ENCODE data around the gene FAM9C. TPM values are rescaled to one million over a fixed set of nuclear protein-coding genes. Genes with fewer than 3 reads are reported as not detected.

Gene FAM9C
- total RNA-seq, 6 donors from 2014 or later = 0.20 TPM; not detected in 5

DNA sequence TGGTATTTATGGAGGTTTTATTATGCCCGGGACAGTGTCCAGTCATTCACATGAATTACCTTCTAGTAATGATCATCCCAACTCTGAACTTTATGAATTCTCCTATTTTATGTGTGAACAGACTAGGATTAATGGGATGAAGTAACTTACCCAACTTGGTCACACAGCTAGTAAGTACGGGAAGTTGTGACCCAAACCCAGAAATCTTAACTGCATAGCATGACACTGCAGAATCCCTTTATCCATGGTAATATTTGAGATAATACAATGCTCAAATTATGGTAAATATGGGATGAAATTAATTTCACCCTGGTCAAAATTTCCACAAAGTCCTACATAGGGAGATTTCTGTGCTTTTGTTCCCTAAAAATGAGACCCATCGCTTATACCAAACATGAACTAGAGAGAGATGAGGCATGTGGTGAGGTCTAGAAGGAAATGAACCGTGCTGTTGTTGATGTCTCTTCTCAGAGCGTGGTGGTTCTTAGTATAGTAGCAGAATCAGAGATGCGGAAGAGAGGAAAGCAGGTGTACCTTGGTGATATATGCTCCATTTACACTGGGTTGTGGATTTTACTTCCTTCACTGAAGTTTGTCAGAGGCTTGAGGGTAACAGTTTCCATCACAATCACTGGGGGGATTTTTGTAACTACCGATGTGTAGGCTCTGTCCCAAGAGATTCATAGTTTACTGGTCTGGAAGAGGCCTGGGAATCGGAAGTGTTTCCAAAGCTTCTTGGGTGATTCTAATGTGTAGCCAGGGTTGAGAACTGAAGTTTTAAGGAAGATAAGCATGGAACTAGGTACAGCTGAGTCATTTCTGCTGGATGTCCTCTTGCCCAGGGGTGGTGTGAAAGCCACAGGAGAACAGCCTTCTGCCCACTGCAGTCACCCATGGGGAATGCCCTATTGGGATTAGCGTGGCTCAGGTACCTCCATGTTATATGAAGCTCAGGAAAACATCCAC, 30.2 kb upstream of the FAM9C start:
- Histone ChIP-seq H3K9me3 (peaks cover 0 to 6% (median 0%) of the 10 kb centered on the region in 4 donors), H3K36me3 (no peaks in the 10 kb centered on the region), H3K27ac (peak overlapping the region in 1 of 4 donors; percentile 30), H3K4me3 (no peak overlapping the region), H3K4me1 (peaks cover 8 to 13% (median 9%) of the 10 kb centered on the region in 4 donors), H3K27me3 (no peaks in the 10 kb centered on the region)
- 81 to 82% methylated on average over 9 of the region's 9 CpGs for WGBS, 2 donors
- DNase-seq (no peak), ATAC-seq (ENCODE audit: low FRiP score in 2 of 2) (no peak)
- no peak for TF ChIP-seq POLR2A (IDR thresholded peaks at IDR 0.05)

DNA sequence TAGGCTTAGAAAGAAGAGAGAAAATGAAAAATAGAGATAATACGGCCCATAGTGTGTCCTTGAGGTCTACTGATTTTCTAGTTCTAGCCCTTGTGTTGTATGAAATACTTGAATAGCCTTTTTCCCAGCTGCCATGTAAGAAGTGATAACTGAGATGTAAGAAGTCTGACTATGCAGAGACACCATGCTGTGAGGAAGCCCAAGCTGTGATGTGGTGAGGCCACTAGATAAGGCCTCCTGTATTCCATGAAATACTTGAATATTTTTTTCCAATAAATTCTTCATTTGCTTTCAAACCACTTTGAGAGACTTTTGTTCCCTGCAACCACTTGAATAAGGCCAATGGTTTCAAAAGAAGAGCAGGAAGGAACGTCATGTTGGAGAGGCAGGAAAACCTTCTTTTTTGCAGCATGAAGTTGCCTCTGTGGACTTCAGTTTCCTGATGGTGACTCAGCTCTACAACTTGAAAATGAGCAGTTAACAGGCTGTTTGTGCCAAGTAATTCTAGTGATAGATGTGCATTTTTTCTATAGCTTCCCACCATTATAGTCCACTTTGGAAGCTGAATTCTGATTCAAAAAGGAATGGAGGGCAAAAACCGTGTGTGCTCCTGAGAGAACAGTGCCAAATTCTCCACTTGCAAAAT, 25.5 kb upstream of the FAM9C start:
- 62 to 84% methylated on average over 3 of the region's 3 CpGs for WGBS, 2 donors
- TF ChIP-seq EP300 (IDR thresholded peaks at IDR 0.05) (no peak), POLR2A (IDR thresholded peaks at IDR 0.05) (no peak), POLR2AphosphoS5 (IDR thresholded peaks at IDR 0.05) (no peak)
- TF ChIP-seq, protein P1, sequence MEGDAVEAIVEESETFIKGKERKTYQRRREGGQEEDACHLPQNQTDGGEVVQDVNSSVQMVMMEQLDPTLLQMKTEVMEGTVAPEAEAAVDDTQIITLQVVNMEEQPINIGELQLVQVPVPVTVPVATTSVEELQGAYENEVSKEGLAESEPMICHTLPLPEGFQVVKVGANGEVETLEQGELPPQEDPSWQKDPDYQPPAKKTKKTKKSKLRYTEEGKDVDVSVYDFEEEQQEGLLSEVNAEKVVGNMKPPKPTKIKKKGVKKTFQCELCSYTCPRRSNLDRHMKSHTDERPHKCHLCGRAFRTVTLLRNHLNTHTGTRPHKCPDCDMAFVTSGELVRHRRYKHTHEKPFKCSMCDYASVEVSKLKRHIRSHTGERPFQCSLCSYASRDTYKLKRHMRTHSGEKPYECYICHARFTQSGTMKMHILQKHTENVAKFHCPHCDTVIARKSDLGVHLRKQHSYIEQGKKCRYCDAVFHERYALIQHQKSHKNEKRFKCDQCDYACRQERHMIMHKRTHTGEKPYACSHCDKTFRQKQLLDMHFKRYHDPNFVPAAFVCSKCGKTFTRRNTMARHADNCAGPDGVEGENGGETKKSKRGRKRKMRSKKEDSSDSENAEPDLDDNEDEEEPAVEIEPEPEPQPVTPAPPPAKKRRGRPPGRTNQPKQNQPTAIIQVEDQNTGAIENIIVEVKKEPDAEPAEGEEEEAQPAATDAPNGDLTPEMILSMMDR (IDR thresholded peaks at IDR 0.05) = no peak
- Histone ChIP-seq H3K36me3 (no peaks in the 10 kb centered on the region), H3K4me1 (no peaks in the 10 kb centered on the region), H3K27me3 (no peaks in the 10 kb centered on the region), H3K9me3 (peaks cover 0 to 15% (median 0%) of the 10 kb centered on the region in 4 donors), H3K27ac (no peak overlapping the region), H3K4me3 (no peak overlapping the region)
- DNase-seq (no peak), ATAC-seq (ENCODE audit: low FRiP score in 2 of 2) (no peak)

DNA sequence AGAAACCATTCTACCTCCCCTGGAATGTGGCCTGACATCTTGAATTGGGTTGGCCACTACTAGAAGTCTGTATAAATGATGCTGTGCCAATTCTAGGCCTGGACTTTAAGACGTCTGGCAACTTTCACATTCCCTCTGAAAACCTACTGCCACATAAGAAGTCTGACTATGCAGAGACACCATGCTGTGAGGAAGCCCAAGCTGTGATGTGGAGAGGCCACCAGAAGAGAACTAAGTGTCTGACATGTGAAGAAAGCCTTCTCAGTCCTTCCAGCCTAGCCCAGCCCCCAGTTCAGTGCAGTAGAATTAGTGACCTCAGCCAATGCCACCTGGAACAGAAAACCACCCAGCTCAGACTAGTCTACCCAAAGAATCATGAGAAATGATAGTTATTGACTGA, 24.2 kb upstream of the FAM9C start:
- Histone ChIP-seq H3K27me3 (no peaks in the 10 kb centered on the region), H3K4me1 (no peaks in the 10 kb centered on the region), H3K27ac (no peak overlapping the region), H3K4me3 (no peak overlapping the region), H3K9me3 (peaks cover 0 to 15% (median 0%) of the 10 kb centered on the region in 4 donors), H3K36me3 (no peaks in the 10 kb centered on the region)
- no peak for ATAC-seq (ENCODE audit: low FRiP score in 2 of 2)
- no peak for DNase-seq
- no peak for TF ChIP-seq POLR2A (IDR thresholded peaks at IDR 0.05)
- TF ChIP-seq EP300 (IDR thresholded peaks at IDR 0.05) = no peak
- no peak for TF ChIP-seq POLR2AphosphoS5 (IDR thresholded peaks at IDR 0.05)
- TF ChIP-seq, protein P1 (IDR thresholded peaks at IDR 0.05) = no peak
- WGBS, 2 donors = 71 to 80% methylated on average over 1 of the region's 1 CpG

DNA sequence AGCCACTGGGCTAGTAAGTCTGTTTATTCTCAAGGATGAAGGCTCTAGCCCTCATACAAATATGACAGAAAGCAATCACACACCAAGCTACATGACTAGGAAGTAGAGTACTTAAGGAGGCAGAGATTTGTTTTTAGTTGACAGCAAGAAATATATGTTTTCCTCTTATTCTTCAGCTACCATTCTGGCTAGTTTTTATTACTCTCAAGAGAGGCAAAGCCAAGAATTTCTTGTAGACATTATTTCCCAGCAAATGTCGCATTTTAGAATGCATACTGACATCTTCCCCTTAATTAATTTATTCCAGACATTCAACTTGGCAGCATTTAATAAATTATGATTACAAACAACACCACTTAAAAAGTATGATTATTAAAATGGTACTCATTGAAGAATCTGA, 23.4 kb upstream of the FAM9C start:
- no peak overlapping the region for H3K27ac ChIP-seq
- no peak for TF ChIP-seq EP300 (IDR thresholded peaks at IDR 0.05)
- TF ChIP-seq, protein P1 (IDR thresholded peaks at IDR 0.05) = no peak
- H3K27me3 ChIP-seq = no peaks in the 10 kb centered on the region
- H3K4me3 ChIP-seq = no peak overlapping the region
- DNase-seq = no peak
- ATAC-seq (ENCODE audit: low FRiP score in 2 of 2) = no peak
- 80 to 90% methylated on average over 1 of the region's 1 CpG for WGBS, 2 donors
- H3K36me3 ChIP-seq = no peaks in the 10 kb centered on the region
- no peaks in the 10 kb centered on the region for H3K4me1 ChIP-seq
- H3K9me3 ChIP-seq = peaks cover 0 to 15% (median 0%) of the 10 kb centered on the region in 4 donors

DNA sequence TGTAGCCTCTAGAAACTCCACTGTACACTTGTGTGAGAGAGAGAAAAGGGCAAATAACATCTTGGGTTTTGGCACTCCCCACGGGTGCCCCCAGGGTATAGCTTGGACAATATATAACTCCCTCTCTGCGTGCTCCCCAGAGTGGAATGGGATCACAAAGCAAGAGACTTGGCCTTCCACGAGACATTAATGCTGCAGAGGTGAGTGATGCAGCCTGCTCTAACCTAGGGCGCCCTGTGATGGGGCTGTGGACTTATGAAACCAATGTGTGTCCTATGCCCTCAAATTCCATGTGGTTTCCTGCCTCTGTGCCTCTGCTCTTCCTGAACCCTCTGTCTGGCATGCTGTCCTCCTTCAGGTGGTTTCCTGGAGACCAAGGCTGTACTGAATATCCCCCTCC, 22.0 kb upstream of the FAM9C start:
- Histone ChIP-seq H3K4me3 (no peak overlapping the region), H3K27ac (no peak overlapping the region), H3K4me1 (no peaks in the 10 kb centered on the region), H3K9me3 (peaks cover 0 to 26% (median 0%) of the 10 kb centered on the region in 4 donors), H3K27me3 (no peaks in the 10 kb centered on the region), H3K36me3 (no peaks in the 10 kb centered on the region)
- 82 to 83% methylated on average over 2 to 4 of the region's 4 CpGs for WGBS, 2 donors
- TF ChIP-seq, protein P1 (IDR thresholded peaks at IDR 0.05) = no peak
- TF ChIP-seq EP300 (IDR thresholded peaks at IDR 0.05) (no peak), POLR2AphosphoS5 (IDR thresholded peaks at IDR 0.05) (no peak), POLR2A (IDR thresholded peaks at IDR 0.05) (no peak)
- DNase-seq = no peak
- ATAC-seq (ENCODE audit: low FRiP score in 2 of 2) = no peak
